GM19324 (cell line): ENCODE measurements around the gene TMEM121.
"Not testable (repeated sequence)": the region's sequence is repeated elsewhere in the genome, so short reads cannot be mapped to it uniquely, and the experiment has no call there.

Source experiments
- ATAC-seq: cut with Tn5 transposase; IDR thresholded peaks from one replicate; pipeline ENCODE4 v1.9.1; 2021; ENCODE audit warnings: mild to moderate bottlenecking, moderate library complexity; ENCODE audit not compliant: unreplicated experiment, low FRiP score

Gene TMEM121

GRCh38 chr14:105567164-105568103, 41.1 kb downstream of the TMEM121 start:
- not testable (repeated sequence) for ATAC-seq

- not testable (repeated sequence) for ATAC-seq
Observed at GRCh38 chr14:105568140-105568843, 41.9 kb downstream of the TMEM121 start.

GRCh38 chr14:105568859-105569766, 42.7 kb downstream of the TMEM121 start:
- ATAC-seq = no peak

- no peak for ATAC-seq
Observed at GRCh38 chr14:105570482-105570881, 44.1 kb downstream of the TMEM121 start.

GRCh38 chr14:105571181-105571951, 45.0 kb downstream of the TMEM121 start:
- ATAC-seq = not testable (repeated sequence)

- not testable (repeated sequence) for ATAC-seq
Observed at GRCh38 chr14:105572063-105572462, 45.7 kb downstream of the TMEM121 start.

GRCh38 chr14:105573841-105574240, 47.5 kb downstream of the TMEM121 start:
- ATAC-seq = not testable (repeated sequence)

GRCh38 chr14:105574411-105574810, 48.0 kb downstream of the TMEM121 start:
- peak; percentile 0 for ATAC-seq

- peak; percentile 67 for ATAC-seq
Observed at GRCh38 chr14:105575016-105575700, 48.8 kb downstream of the TMEM121 start.

- no peak for ATAC-seq
Observed at GRCh38 chr14:105576525-105577088, 50.2 kb downstream of the TMEM121 start.

GRCh38 chr14:105577314-105577861, 51.0 kb downstream of the TMEM121 start:
- ATAC-seq = no peak

- no peak for ATAC-seq
Observed at GRCh38 chr14:105578070-105578469, 51.7 kb downstream of the TMEM121 start.

GRCh38 chr14:105579221-105579620, 52.8 kb downstream of the TMEM121 start:
- not testable (repeated sequence) for ATAC-seq
